H1 (cell line): ENCODE measurements around the gene LRG1. TPM values are rescaled to one million over a fixed set of nuclear protein-coding genes. Genes with fewer than 3 reads are reported as not detected.
A peak's percentile ranks its signal among the peaks of the same experiment; 100 is the strongest.

Experiments used
- CTCF ChIA-PET: fragments of 300-600 bp; sonication (Branson Sonifier 250); formaldehyde crosslinking; loops from one replicate; lab custom pipeline; 2021; ENCODE audit not compliant: partially characterized antibody; lab: Charles Lee
- POLR2A ChIA-PET: fragments of 300-600 bp; sonication (Branson Sonifier 250); formaldehyde crosslinking; loops from one replicate; lab custom pipeline; 2021; ENCODE audit warnings: inconsistent platforms; ENCODE audit not compliant: partially characterized antibody; lab: Charles Lee
- DNase-seq, 2 experiments: peaks; one replicate each; pipeline versions ENCODE4 v3.0.0 to v3.0.0-alpha.2; 2010 to 2022; ENCODE audit warnings: low spot score in 2 of 2, low read depth in 1 of 2, mixed read lengths in 1 of 2
- FAIRE-seq: peaks from 2 replicates; lab custom pipeline; 2011; peaks lifted over from hg19 to GRCh38; lab: Jason Lieb, UNC
- H2AFZ ChIP-seq: 2 replicates; pipeline ENCODE4 v1.8.1; 2012; ENCODE audit warnings: low read length, inconsistent platforms
- H2AK5ac ChIP-seq: 2 replicates; pipeline ENCODE4 v1.6.1; 2013; ENCODE audit warnings: low read depth, low read length
- H2BK120ac ChIP-seq: replicated peaks from 2 replicates; pipeline ENCODE3; 2013; ENCODE audit warnings: low read depth, low read length, inconsistent platforms
- H2BK12ac ChIP-seq: 2 replicates; pipeline ENCODE4 v1.6.1; 2013; ENCODE audit warnings: low read depth, low read length
- H2BK15ac ChIP-seq: 2 replicates; pipeline ENCODE4 v1.6.1; 2013; ENCODE audit warnings: low read length
- H2BK20ac ChIP-seq: 2 replicates; pipeline ENCODE4 v1.6.1; 2013; ENCODE audit warnings: low read length
- H2BK5ac ChIP-seq: 2 replicates; pipeline ENCODE4 v1.6.1; 2013; ENCODE audit warnings: low read depth, low read length
- H3K14ac ChIP-seq: 2 replicates; pipeline ENCODE4 v1.6.1; 2013; ENCODE audit warnings: inconsistent platforms; ENCODE audit not compliant: insufficient read length
- H3K18ac ChIP-seq: 2 replicates; pipeline ENCODE4 v1.6.1; 2013; ENCODE audit warnings: low read length; ENCODE audit errors: extremely low read depth
- H3K23ac ChIP-seq: 2 replicates; pipeline ENCODE4 v1.6.1; 2013; ENCODE audit warnings: inconsistent platforms; ENCODE audit not compliant: insufficient read length
- H3K23me2 ChIP-seq: 2 replicates; pipeline ENCODE4 v1.6.1; 2013; ENCODE audit warnings: low read depth, low read length
- H3K27ac ChIP-seq: 2 replicates; pipeline ENCODE4 v1.6.1; 2011; ENCODE audit warnings: low read depth, low read length, inconsistent platforms
- H3K27me3 ChIP-seq, 4 experiments: replicated peaks in 1 of 4; 1 replicate in 1 of 4; 2 replicates in 3 of 4; pipeline versions ENCODE4 v1.6.1 to v1.8.1; 2011 to 2013; ENCODE audit warnings: low read length in 3 of 4, mild to moderate bottlenecking in 3 of 4, inconsistent platforms in 2 of 4, mixed read lengths in 2 of 4, moderate library complexity in 1 of 4; ENCODE audit not compliant: control insufficient read depth in 3 of 4, insufficient read depth in 3 of 4; ENCODE audit errors: extremely low read depth in 1 of 4
- H3K36me3 ChIP-seq, 4 experiments: 2 replicates each; pipeline versions ENCODE4 v1.6.1 to v1.8.1; 2011 to 2013; ENCODE audit warnings: mild to moderate bottlenecking in 4 of 4, low read length in 3 of 4, moderate library complexity in 2 of 4, control low read depth in 1 of 4, inconsistent platforms in 1 of 4; ENCODE audit not compliant: insufficient read depth in 4 of 4, control insufficient read depth in 2 of 4
- H3K4ac ChIP-seq: replicated peaks from 2 replicates; pipeline ENCODE3; 2013; ENCODE audit warnings: low read length, low read depth, mixed read lengths, inconsistent platforms; ENCODE audit not compliant: insufficient read length
- H3K4me1 ChIP-seq, 4 experiments: replicated peaks in 1 of 4; 1 replicate in 1 of 4; 2 replicates in 3 of 4; pipeline versions ENCODE4 v1.6.1 to v1.8.1; 2011 to 2013; ENCODE audit warnings: low read length in 3 of 4, inconsistent platforms in 2 of 4, mixed read lengths in 1 of 4; ENCODE audit not compliant: insufficient read depth in 4 of 4, control insufficient read depth in 3 of 4
- H3K4me2 ChIP-seq, 2 experiments: 2 replicates each; pipeline versions ENCODE4 v1.6.1 to v1.8.1; 2011 to 2013; ENCODE audit warnings: low read depth in 2 of 2, low read length in 2 of 2, control low read depth in 1 of 2, inconsistent platforms in 1 of 2, mild to moderate bottlenecking in 1 of 2; ENCODE audit not compliant: insufficient read depth in 1 of 2
- H3K4me3 ChIP-seq, 4 experiments: fragments of 200-600, 300-600 bp in 1 of 4; sonication (generic), shearing (Covaris generic), sonication (Bioruptor Twin) in 1 of 4; 2 replicates each; pipeline versions ENCODE4 v1.5.1 to v1.8.1; 2011 to 2016; ENCODE audit warnings: low read length in 4 of 4, low read depth in 3 of 4, control low read depth in 2 of 4, inconsistent platforms in 2 of 4, mild to moderate bottlenecking in 2 of 4, mixed read lengths in 1 of 4, moderate library complexity in 1 of 4; ENCODE audit not compliant: insufficient read depth in 2 of 4; ENCODE audit errors: extremely low read depth in 1 of 4
- H3K56ac ChIP-seq: replicated peaks from 2 replicates; pipeline ENCODE3; 2013; ENCODE audit warnings: low read depth, mild to moderate bottlenecking, mixed read lengths, low read length, inconsistent platforms; ENCODE audit not compliant: insufficient read length
- H3K79me1 ChIP-seq: 2 replicates; pipeline ENCODE4 v1.6.1; 2013; ENCODE audit warnings: low read depth, low read length, control low read depth
- H3K79me2 ChIP-seq, 2 experiments: 2 replicates each; pipeline versions ENCODE4 v1.6.1 to v1.8.1; 2012 to 2013; ENCODE audit warnings: low read length in 2 of 2, mild to moderate bottlenecking in 2 of 2, inconsistent platforms in 1 of 2; ENCODE audit not compliant: insufficient read depth in 2 of 2, control insufficient read depth in 1 of 2
- H3K9ac ChIP-seq, 4 experiments: replicated peaks in 1 of 4; 1 replicate in 1 of 4; 2 replicates in 3 of 4; pipeline versions ENCODE4 v1.6.1 to v1.8.1; 2011 to 2013; ENCODE audit warnings: low read depth in 3 of 4, low read length in 3 of 4, control low read depth in 2 of 4, mild to moderate bottlenecking in 2 of 4, moderate library complexity in 2 of 4, inconsistent platforms in 1 of 4; ENCODE audit errors: extremely low read depth in 1 of 4
- H3K9me3 ChIP-seq, 2 experiments: 2 replicates each; pipeline versions ENCODE4 v1.6.1 to v1.8.1; 2012 to 2013; ENCODE audit warnings: mild to moderate bottlenecking in 2 of 2, moderate library complexity in 2 of 2, control low read depth in 1 of 2, inconsistent platforms in 1 of 2, low read depth in 1 of 2, low read length in 1 of 2, mixed read lengths in 1 of 2; ENCODE audit not compliant: insufficient read depth in 2 of 2
- H4K20me1 ChIP-seq, 2 experiments: replicated peaks in 1 of 2; 2 replicates each; pipeline versions ENCODE3 to v1.8.1; 2011 to 2013; ENCODE audit warnings: inconsistent platforms in 2 of 2, low read length in 2 of 2, mild to moderate bottlenecking in 1 of 2; ENCODE audit not compliant: insufficient read depth in 2 of 2, control insufficient read depth in 1 of 2
- H4K5ac ChIP-seq: 2 replicates; pipeline ENCODE4 v1.6.1; 2013; ENCODE audit warnings: low read length, low read depth, mixed read lengths, inconsistent platforms; ENCODE audit not compliant: insufficient read length
- H4K8ac ChIP-seq: 2 replicates; pipeline ENCODE4 v1.8.0; 2013; ENCODE audit warnings: mild to moderate bottlenecking, moderate library complexity, low read length, inconsistent platforms; ENCODE audit not compliant: insufficient read depth; ENCODE audit errors: extremely low read depth
- H4K91ac ChIP-seq: replicated peaks from 2 replicates; pipeline ENCODE3; 2013; ENCODE audit warnings: low read length, mixed read lengths, inconsistent platforms; ENCODE audit not compliant: insufficient read length
- EGR1 ChIP-seq: IDR thresholded peaks from 2 replicates; pipeline ENCODE4 v1.6.1; 2011; ENCODE audit warnings: low read depth, low read length, borderline replicate concordance
- HDAC2 ChIP-seq, 2 experiments: fragments of 300-600 bp in 1 of 2; sonication (generic) in 1 of 2; IDR thresholded peaks; 2 replicates each; pipeline ENCODE4 v1.6.1; 2011 to 2012; ENCODE audit warnings: low read depth in 2 of 2, low read length in 2 of 2, mild to moderate bottlenecking in 2 of 2, moderate library complexity in 2 of 2, borderline replicate concordance in 1 of 2, inconsistent platforms in 1 of 2
- NRF1 ChIP-seq: IDR thresholded peaks from 2 replicates; pipeline ENCODE4 v1.6.1; 2011; ENCODE audit warnings: mild to moderate bottlenecking, low read depth, low read length, improper control_type of control experiment
- RAD21 ChIP-seq, 2 experiments: IDR thresholded peaks in 1 of 2; conservative IDR thresholded peaks in 1 of 2; 2 replicates each; pipeline ENCODE4 v1.6.1; 2011; ENCODE audit warnings: low read depth in 2 of 2, low read length in 2 of 2, improper control_type of control experiment in 1 of 2, inconsistent platforms in 1 of 2, mild to moderate bottlenecking in 1 of 2, moderate library complexity in 1 of 2
- SP1 ChIP-seq: IDR thresholded peaks from 2 replicates; pipeline ENCODE4 v1.6.1; 2011; ENCODE audit warnings: low read depth, low read length
- SP2 ChIP-seq: IDR thresholded peaks from 2 replicates; pipeline ENCODE4 v1.6.1; 2012; ENCODE audit warnings: mild to moderate bottlenecking, low read length, inconsistent platforms
- TCF12 ChIP-seq: IDR thresholded peaks from 2 replicates; pipeline ENCODE4 v1.6.1; 2011; ENCODE audit warnings: low read depth, mild to moderate bottlenecking, low read length
- WGBS, 2 experiments: shearing (Covaris generic) in 1 of 2; methylation state at CpG; one replicate each; pipeline versions ENCODE4 v1.1.6 to v1.1.7; 2013 to 2015; ENCODE audit warnings: low lambda C conversion rate in 2 of 2, mixed read lengths in 2 of 2, inconsistent platforms in 1 of 2, low coverage in 1 of 2, missing lambda C conversion rate in 1 of 2; ENCODE audit not compliant: insufficient replicate concordance in 2 of 2, insufficient coverage in 1 of 2, insufficient read length in 1 of 2; ENCODE audit errors: extremely low coverage in 1 of 2, missing lambda C conversion rate in 1 of 2; 5-methylcytosine and 5-hydroxymethylcytosine counted together
- polyA plus RNA-seq, 7 experiments: library from polyadenylated mRNA; depleted of rRNA in 3 of 7; stranded (reverse) in 5 of 7; unstranded in 2 of 7; fragments of >200 nt in 5 of 7; fragments of 200-250 nt in 2 of 7; gene quantifications; 1 replicate in 5 of 7; 2 replicates in 1 of 7; 4 replicates in 1 of 7; pipeline versions ENCODE4 v1.2.1 to v1.2.3, GENCODE V29; 2011 to 2013; ENCODE audit warnings: missing spikeins in 2 of 7, mixed read lengths in 2 of 7
- total RNA-seq: library from RNA; stranded (reverse); fragmentation: NEBNext Ultra II Directional; extraction: Animal tissue kit (Norgen Biotek cat#: 25700); gene quantifications from 2 replicates; pipeline ENCODE4 v1.2.1, GENCODE V29; 2021
- TF ChIP-seq, protein P1 (sequence below), 3 experiments: IDR thresholded peaks; 1 replicate in 2 of 3; 2 replicates in 1 of 3; pipeline versions ENCODE4 v1.5.1 to v1.6.1; 2011; ENCODE audit warnings: low read length in 3 of 3, mild to moderate bottlenecking in 3 of 3, inconsistent platforms in 2 of 3, low read depth in 1 of 3, moderate library complexity in 1 of 3; ENCODE audit not compliant: insufficient read depth in 1 of 3; ENCODE audit errors: control extremely low read depth in 1 of 3
- TF ChIP-seq, protein P2 (sequence below): IDR thresholded peaks from 2 replicates; pipeline ENCODE4 v1.6.1; 2011; ENCODE audit warnings: low read length, improper control_type of control experiment

The LRG1 gene
- total and polyA plus RNA-seq, 2 of the 8 experiments (the other 6 are each of a cell fraction or from before 2014, with no cell fraction given), result 0.48 to 0.79 TPM

DNA sequence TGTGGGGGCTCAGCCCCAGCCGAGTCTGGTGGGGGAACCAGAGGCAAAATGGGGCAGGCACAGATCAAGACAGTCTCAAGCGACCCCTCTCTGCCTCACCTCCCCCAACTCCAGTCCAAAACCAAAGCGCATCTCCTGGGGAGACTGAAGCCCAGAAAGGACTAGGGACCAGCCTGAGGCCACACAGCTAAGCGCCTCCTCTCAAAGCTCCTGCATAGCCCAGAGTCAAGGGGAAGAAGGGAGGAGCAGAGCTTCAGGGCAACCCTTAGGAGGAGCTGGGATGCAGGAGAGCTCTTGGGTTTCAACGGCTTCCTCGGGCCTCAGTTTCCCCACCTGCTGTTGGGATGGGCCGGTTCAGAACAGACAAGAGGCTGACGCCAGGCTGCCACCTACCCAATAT lies 39.6 kb upstream of the LRG1 start:
- Histone ChIP-seq H3K4me3 (no peak overlapping the region), H3K36me3 (no peaks in the 10 kb centered on the region; a peak in 1 of 8 replicates), H4K91ac (no peak overlapping the region), H3K4ac (no peak overlapping the region), H2BK20ac (0 out of 2 replicates have a peak overlapping the region, but pooled peaks have one; percentile 32), H3K9me3 (no peaks in the 10 kb centered on the region), H3K27ac (no peak overlapping the region), H3K18ac (no peak overlapping the region), H3K56ac (no peak overlapping the region), H3K9ac (no peak overlapping the region; a peak in 1 of 7 replicates), H4K5ac (no peak overlapping the region), H2AK5ac (0 out of 2 replicates have a peak overlapping the region, but pooled peaks have one; percentile 9), H2BK12ac (no peak overlapping the region), H2BK120ac (no peak overlapping the region), H3K4me2 (no peak overlapping the region; a peak in 1 of 4 replicates), H3K4me1 (peaks cover 3 to 16% (median 12%) of the 10 kb centered on the region in 4 experiments), H2AFZ (no peak overlapping the region), H3K14ac (no peak overlapping the region), H3K23me2 (peaks cover 5% of the 10 kb centered on the region; the same call in 1 of the 2 replicates), H3K23ac (no peak overlapping the region), H2BK15ac (0 out of 2 replicates have a peak overlapping the region, but pooled peaks have one; percentile 10), H2BK5ac (no peak overlapping the region), H4K8ac (no peak overlapping the region), H4K20me1 (peaks cover 7 to 22% of the 10 kb centered on the region in 2 experiments), H3K79me2 (peaks cover 0 to 16% of the 10 kb centered on the region in 2 experiments; a peak in 1 of 4 replicates), H3K79me1 (peaks cover 6% of the 10 kb centered on the region; the same call in 1 of the 2 replicates), H3K27me3 (peaks cover 0 to 6% (median 5%) of the 10 kb centered on the region in 4 experiments; a peak in 4 of 7 replicates)
- FAIRE-seq (no peak), DNase-seq (no peak)
- WGBS, 2 experiments, result 90% methylated on average over 7 of the region's 8 CpGs; no CpG with 5 or more reads in 1 of the 2 experiments
- POLR2A ChIA-PET, result interaction anchor here (0.5 kb wide), 1 partner anchor 242 kb away, joined by 3 read pairs; no protein-coding TSS in a partner anchor
- CTCF ChIA-PET, result interaction anchor here (0.9 to 7.0 kb wide), 15 partner anchors 10 to 77 kb away, joined by 3 to 83 read pairs (median 6); no protein-coding TSS in a partner anchor
- TF ChIP-seq, protein P1, sequence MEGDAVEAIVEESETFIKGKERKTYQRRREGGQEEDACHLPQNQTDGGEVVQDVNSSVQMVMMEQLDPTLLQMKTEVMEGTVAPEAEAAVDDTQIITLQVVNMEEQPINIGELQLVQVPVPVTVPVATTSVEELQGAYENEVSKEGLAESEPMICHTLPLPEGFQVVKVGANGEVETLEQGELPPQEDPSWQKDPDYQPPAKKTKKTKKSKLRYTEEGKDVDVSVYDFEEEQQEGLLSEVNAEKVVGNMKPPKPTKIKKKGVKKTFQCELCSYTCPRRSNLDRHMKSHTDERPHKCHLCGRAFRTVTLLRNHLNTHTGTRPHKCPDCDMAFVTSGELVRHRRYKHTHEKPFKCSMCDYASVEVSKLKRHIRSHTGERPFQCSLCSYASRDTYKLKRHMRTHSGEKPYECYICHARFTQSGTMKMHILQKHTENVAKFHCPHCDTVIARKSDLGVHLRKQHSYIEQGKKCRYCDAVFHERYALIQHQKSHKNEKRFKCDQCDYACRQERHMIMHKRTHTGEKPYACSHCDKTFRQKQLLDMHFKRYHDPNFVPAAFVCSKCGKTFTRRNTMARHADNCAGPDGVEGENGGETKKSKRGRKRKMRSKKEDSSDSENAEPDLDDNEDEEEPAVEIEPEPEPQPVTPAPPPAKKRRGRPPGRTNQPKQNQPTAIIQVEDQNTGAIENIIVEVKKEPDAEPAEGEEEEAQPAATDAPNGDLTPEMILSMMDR (IDR thresholded peaks at IDR 0.05; ENCODE audit: control extremely low read depth in 1 of 3, insufficient read depth in 1 of 3, low read depth in 1 of 3, low read length in 3 of 3), result no peak
- TF ChIP-seq RAD21 (IDR thresholded peaks at IDR 0.05 in 1 of 2, conservative IDR thresholded peaks at IDR 0.05 in 1 of 2; ENCODE audit: low read depth in 2 of 2, low read length in 2 of 2), result no peak
- no peak for TF ChIP-seq HDAC2 (IDR thresholded peaks at IDR 0.05; ENCODE audit: borderline replicate concordance in 1 of 2, low read depth in 2 of 2, low read length in 2 of 2)
- no peak for TF ChIP-seq SP2
- no peak for TF ChIP-seq SP1
- no peak for TF ChIP-seq EGR1
- TF ChIP-seq TCF12, result no peak
- TF ChIP-seq, protein P2, sequence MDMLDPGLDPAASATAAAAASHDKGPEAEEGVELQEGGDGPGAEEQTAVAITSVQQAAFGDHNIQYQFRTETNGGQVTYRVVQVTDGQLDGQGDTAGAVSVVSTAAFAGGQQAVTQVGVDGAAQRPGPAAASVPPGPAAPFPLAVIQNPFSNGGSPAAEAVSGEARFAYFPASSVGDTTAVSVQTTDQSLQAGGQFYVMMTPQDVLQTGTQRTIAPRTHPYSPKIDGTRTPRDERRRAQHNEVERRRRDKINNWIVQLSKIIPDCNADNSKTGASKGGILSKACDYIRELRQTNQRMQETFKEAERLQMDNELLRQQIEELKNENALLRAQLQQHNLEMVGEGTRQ, result no peak
- no peak for TF ChIP-seq NRF1
